ENCODE measurements around the gene ALG14. TPM values are rescaled to one million over a fixed set of nuclear protein-coding genes. Genes with fewer than 3 reads are reported as not detected.

ALG14 gene
- total RNA-seq, 1 experiment from 2014 or later: 5.7 TPM

DNA sequence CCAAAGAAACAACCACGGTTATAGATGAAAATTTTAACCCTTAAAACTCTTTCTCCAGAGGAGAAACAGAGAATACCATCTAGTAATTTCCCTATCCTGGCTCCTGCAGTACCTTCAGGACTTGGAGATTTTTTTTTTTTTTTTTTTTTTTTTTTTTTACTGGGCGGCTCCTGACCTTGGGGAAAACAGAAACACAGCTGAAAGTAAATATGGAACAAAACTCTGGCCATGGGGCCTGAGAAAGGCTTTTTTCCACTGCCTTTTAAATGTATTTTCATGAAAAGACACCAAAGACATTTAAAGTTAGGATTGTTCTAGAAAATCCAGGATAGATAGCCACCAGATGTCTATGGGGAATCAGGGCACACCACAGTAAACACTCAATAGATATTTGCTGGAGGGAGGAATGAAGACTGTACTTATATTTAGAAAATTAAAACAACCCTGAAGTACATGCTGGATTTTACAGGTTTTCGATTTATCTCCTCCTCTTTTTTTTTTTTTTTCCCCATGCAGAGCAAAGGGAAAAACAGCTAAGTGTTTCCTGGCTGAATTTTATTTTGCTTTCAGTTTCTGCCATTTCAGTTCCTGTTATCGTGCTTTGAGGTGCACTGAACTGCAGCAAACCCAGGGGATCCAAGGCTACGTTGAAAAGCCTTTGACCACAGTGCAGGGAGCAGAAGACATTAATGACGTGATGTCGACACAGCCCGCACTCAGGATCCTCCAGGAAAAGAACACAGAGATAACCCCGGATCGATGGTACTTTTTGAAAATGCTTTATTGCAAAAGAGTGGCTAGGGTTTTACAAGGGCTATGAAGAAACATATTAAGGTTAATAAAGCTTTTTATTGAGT is 110.1 kb downstream of the ALG14 start:
- H3K9ac ChIP-seq (ENCODE audit: low read length): no peak overlapping the region
- CTCF ChIA-PET: no interaction called here
- TF ChIP-seq CBX3 (IDR thresholded peaks at IDR 0.05; ENCODE audit: low read depth): no peak
- TF ChIP-seq TCF7L2 (IDR thresholded peaks at IDR 0.05; ENCODE audit: borderline replicate concordance, extremely low read depth, insufficient read depth, insufficient read length): no peak
- TF ChIP-seq ZNF274 (IDR thresholded peaks at IDR 0.05; ENCODE audit: low read depth, low read length): no peak
- TF ChIP-seq SP1 (IDR thresholded peaks at IDR 0.05; ENCODE audit: low read depth): no peak
- TF ChIP-seq FOSL1 (IDR thresholded peaks at IDR 0.05; ENCODE audit: low read depth): no peak
- no peak for TF ChIP-seq ELF1 (IDR thresholded peaks at IDR 0.05; ENCODE audit: borderline replicate concordance, low read depth)
- TF ChIP-seq, protein P1, sequence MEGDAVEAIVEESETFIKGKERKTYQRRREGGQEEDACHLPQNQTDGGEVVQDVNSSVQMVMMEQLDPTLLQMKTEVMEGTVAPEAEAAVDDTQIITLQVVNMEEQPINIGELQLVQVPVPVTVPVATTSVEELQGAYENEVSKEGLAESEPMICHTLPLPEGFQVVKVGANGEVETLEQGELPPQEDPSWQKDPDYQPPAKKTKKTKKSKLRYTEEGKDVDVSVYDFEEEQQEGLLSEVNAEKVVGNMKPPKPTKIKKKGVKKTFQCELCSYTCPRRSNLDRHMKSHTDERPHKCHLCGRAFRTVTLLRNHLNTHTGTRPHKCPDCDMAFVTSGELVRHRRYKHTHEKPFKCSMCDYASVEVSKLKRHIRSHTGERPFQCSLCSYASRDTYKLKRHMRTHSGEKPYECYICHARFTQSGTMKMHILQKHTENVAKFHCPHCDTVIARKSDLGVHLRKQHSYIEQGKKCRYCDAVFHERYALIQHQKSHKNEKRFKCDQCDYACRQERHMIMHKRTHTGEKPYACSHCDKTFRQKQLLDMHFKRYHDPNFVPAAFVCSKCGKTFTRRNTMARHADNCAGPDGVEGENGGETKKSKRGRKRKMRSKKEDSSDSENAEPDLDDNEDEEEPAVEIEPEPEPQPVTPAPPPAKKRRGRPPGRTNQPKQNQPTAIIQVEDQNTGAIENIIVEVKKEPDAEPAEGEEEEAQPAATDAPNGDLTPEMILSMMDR (IDR thresholded peaks at IDR 0.05 in 2 of 3, conservative IDR thresholded peaks at IDR 0.05 in 1 of 3; ENCODE audit: borderline replicate concordance in 1 of 3, insufficient read depth in 1 of 3, low read depth in 2 of 3, low read length in 2 of 3): no peak
- TF ChIP-seq SIN3A (IDR thresholded peaks at IDR 0.05; ENCODE audit: low read depth): no peak
- TF ChIP-seq, protein P2, sequence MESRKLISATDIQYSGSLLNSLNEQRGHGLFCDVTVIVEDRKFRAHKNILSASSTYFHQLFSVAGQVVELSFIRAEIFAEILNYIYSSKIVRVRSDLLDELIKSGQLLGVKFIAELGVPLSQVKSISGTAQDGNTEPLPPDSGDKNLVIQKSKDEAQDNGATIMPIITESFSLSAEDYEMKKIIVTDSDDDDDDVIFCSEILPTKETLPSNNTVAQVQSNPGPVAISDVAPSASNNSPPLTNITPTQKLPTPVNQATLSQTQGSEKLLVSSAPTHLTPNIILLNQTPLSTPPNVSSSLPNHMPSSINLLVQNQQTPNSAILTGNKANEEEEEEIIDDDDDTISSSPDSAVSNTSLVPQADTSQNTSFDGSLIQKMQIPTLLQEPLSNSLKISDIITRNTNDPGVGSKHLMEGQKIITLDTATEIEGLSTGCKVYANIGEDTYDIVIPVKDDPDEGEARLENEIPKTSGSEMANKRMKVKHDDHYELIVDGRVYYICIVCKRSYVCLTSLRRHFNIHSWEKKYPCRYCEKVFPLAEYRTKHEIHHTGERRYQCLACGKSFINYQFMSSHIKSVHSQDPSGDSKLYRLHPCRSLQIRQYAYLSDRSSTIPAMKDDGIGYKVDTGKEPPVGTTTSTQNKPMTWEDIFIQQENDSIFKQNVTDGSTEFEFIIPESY (IDR thresholded peaks at IDR 0.05; ENCODE audit: extremely low read depth, insufficient replicate concordance, low read length): no peak
- no peak for TF ChIP-seq POLR2A (IDR thresholded peaks at IDR 0.05; ENCODE audit: borderline replicate concordance, extremely low read depth, insufficient read depth, insufficient read length)
- no peak for TF ChIP-seq ZFX (IDR thresholded peaks at IDR 0.05)
- TF ChIP-seq POLR2AphosphoS5 (IDR thresholded peaks at IDR 0.05; ENCODE audit: low read depth, low read length): no peak

More for the DNA sequence above, 110.1 kb downstream of the ALG14 start:
- Histone ChIP-seq H4K20me1 (ENCODE audit: insufficient read depth) (no peaks in the 10 kb centered on the region), H3K4me2 (ENCODE audit: low read length) (no peak overlapping the region), H3K4me1 (ENCODE audit: control insufficient read depth in 1 of 2, insufficient read depth in 2 of 2, low read length in 2 of 2) (no peaks in the 10 kb centered on the region), H3K27me3 (ENCODE audit: insufficient read depth, low read length) (no peaks in the 10 kb centered on the region), H3K36me3 (ENCODE audit: control insufficient read depth in 1 of 2, insufficient read depth in 2 of 2, low read length in 2 of 2) (no peaks in the 10 kb centered on the region), H3K4me3 (replicated peaks in 1 of 2; ENCODE audit: low read depth in 1 of 2, low read length in 2 of 2) (no peak overlapping the region), H3K79me2 (ENCODE audit: insufficient read depth, low read length) (no peaks in the 10 kb centered on the region), H3K9me2 (ENCODE audit: insufficient read depth) (no peaks in the 10 kb centered on the region), H2AFZ (ENCODE audit: low read depth, low read length, poor library complexity, severe bottlenecking) (no peak overlapping the region), H3K27ac (ENCODE audit: low read depth, low read length) (no peak overlapping the region), H3K9me3 (ENCODE audit: control insufficient read depth in 1 of 2, insufficient read depth in 1 of 2, low read depth in 1 of 2, low read length in 2 of 2) (no peaks in the 10 kb centered on the region)
- ChIA-PET POLR2A (no interaction called here), RAD21 (ENCODE audit: low non-redundant PET in 1 of 2, low total read pairs in 2 of 2, uncharacterized antibody in 2 of 2, unreplicated experiment in 2 of 2) (no interaction called here)
- intact Hi-C loops (cut with micrococcal nuclease): no loop called here
- no TSS peak for BruUV-seq (replicated peaks)
- DNase-seq (ENCODE audit: low read depth, low spot score) (no peak), ATAC-seq (no peak)

Measured in HCT116 (cell line).